ENCODE data around the gene PDE4D. TPM values are rescaled to one million over a fixed set of nuclear protein-coding genes. Genes with fewer than 3 reads are reported as not detected.

Gene PDE4D
- total RNA-seq, 1 donor from 2014 or later, result 7.3 TPM

DNA sequence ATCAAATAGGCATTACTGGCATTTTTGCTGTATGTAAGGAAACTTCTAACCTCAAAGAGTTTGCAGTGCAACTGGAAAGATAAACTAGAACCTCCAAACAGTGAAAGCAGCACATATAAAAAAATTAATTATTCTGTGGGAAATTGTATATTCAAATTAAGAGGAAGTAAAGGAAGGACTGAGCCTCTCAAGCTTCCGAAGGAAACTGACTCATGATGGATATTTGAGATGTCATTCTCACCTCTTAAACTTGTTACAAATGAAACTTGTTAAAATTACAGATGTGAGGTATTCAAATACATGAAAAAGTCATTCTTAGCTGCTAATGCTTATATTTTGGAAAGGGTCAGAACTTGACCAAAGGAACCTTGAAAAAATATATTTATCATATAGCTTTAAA, 538.7 kb downstream of the PDE4D start:
- ATAC-seq, result no peak

DNA sequence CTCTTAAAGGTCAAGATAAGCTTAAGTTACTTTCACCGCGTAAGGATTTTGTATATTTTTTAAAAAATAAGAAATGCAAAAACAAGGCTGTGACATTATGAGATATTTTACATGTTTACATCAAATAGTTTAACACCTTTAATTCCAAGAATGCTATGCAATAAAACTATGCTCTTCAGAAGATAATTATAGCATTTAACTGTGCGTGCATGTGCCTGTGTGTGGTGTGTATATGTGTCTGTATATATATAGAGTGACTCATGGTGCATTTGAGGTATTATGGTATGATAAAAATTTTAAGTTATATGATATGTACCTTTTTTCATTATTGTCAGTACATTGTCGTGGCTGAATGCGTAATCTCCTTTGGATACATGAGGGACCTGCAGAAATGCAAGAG, 539.3 kb downstream of the PDE4D start:
- ATAC-seq, result no peak

GRCh38 chr5:59351076-59351794, 542.3 kb downstream of the PDE4D start:
- ATAC-seq, result no peak

GRCh38 chr5:59348189-59348588, 545.3 kb downstream of the PDE4D start:
- ATAC-seq, result no peak

DNA sequence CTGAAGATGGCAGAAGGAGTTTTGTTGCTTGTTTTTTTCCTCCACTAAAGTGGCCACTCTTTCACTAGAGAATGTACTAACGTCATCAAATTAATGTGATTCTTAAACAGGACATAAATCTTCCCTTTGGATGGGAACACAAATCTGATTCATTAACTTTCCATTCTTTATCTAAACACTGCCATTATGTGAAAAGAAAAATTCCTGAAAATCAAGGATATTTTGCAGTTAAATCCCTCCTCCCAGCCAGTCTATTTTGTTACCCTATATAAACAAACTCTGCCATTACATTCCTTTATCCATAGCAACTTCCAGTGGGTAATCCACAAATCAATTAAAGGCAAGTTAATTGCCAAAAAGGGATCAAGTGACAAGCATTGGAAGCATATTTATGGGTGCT, 546.5 kb downstream of the PDE4D start:
- ATAC-seq, result no peak

DNA sequence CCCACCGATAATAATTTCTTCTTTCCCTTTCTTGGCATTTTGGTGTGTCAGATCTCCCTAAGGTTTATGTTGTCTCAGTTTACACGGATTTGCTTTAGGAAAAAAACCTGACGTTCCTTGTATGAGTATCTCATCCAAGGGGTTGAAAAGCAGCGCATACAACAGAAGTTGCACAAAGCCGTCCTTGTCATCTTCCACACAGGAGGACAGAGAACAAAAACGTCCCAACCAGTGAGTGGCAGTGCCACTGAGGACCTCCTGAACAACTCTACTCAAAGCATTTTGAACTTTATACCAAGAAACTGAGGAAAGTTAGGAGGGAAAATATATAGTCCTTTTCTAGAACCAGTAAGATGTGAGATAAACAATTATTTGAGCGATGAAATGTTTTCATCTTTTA, 547.0 kb downstream of the PDE4D start:
- ATAC-seq, result no peak

DNA sequence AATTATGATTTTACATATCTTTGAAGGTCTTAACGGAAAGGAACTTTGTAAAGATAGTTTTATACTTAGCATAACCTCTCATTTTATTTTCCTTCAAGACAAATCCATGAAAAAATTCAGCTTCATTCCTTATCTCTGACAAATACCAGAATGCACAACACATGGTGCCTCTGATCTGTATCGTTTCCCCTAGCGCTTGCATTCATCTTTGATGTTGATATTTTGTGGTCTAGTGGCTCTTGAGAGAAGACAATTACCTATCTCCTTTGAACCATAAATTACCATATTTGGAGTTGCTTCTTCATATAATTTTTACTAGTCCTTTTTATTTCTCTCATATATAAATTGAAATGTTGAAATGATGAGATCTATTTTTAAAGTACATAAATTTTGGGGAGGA, 551.3 kb downstream of the PDE4D start:
- ATAC-seq, result no peak

- no peak for ATAC-seq
Observed at GRCh38 chr5:59341760-59342159, 551.8 kb downstream of the PDE4D start.

DNA sequence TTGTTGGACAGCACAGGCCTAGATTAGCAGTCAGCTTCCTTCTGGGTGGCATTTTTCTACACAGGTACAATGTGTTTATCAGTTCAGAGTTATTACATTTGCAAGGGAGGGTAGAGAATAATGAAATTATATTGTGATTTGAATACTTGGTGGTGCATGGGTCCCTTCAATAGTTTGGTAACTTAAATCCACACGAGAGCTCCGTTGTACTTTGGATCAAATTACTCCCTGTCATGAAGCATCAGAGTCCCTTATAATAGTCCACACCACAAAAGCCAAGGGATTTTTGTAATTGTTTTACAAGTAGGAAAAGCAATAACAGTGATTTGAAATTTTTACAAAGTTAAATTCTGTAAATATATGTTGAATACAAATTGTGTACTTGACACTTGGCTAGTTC, 552.4 kb downstream of the PDE4D start:
- ATAC-seq, result no peak

DNA sequence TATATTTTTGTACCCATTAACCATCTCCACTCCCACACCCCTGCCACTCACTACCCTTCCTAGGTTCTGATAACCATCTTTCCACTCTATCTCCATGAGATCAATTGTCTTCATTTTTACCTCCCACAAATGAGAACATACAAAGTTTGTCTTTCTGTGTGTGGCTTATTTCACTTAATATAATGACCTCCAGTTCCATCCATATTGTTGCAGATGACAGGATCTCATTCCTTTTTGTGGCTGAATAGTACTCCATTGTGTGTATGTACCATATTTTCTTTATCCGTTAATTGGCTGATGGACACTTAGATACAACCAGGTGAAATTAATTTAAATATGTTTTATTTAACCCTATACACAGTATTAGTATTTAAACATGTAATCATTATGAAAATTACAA, 552.9 kb downstream of the PDE4D start:
- no peak for ATAC-seq

- ATAC-seq, result no peak
Observed at GRCh38 chr5:59337240-59337639, 556.3 kb downstream of the PDE4D start.

- ATAC-seq, result no peak
Observed at GRCh38 chr5:59335544-59335943, 558.0 kb downstream of the PDE4D start.

GRCh38 chr5:59333416-59333815, 560.1 kb downstream of the PDE4D start:
- no peak for ATAC-seq

DNA sequence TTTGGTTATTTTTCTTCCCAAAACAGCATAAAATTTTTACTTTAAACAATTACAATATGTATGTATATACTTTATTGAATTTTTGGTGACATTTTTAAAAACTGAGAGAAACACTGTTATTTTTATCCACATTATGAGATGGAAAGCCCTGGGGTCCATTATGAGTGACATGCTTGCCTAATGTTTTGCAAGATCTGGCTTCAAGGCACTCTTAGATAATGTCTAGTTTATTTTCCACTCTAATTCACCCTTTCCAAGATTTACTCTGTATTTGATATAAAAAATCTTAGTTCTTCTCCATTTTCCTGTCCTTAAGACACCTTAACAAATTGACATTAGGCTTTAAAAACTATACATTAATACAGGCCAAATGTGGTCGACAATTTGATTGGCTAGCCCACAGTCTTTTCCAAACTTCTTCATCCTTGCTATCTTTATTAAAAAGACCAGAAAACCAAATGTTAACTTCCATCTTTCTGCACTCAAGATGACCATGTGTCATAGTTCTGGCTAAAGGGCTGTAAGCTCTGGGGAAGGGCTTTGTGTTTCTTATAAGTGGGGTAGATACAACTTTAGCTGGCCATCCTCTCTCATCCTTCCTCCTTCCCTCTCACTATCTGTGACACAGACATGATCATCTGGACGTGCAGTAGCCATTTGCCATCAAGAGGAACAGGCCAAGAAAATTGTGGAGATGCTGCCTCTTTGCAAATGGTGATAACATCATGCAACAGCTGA, 561.1 kb downstream of the PDE4D start:
- no peak for ATAC-seq

GRCh38 chr5:59330680-59331079, 562.8 kb downstream of the PDE4D start:
- no peak for ATAC-seq

DNA sequence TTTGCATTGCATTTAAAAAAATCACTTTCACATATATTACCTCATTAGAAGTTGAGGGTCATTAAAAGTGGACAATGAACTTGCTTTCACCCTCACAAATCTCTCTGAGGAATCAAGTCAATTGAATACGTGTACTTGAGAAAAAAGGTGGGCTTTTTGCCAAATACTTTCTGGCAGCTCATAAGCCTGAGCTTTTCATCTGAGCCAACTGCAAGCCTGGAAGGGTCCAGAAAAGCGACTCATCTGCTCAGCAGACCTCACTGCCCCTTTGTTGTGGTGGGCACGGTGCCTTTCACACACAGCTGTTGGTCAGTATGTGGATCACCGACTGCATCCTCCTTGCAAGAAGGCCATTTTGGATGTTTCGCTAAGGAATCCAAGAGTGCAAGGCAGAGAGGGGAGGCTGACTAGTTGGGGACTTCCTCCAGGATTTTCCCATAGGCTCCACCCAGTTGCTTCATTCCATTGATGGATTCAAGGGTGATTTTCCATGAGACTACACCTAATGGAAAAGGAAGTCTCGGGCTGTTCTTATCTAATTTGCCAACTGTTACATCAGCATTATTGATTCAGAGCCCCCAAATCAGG, 564.7 kb downstream of the PDE4D start:
- ATAC-seq, result no peak

DNA sequence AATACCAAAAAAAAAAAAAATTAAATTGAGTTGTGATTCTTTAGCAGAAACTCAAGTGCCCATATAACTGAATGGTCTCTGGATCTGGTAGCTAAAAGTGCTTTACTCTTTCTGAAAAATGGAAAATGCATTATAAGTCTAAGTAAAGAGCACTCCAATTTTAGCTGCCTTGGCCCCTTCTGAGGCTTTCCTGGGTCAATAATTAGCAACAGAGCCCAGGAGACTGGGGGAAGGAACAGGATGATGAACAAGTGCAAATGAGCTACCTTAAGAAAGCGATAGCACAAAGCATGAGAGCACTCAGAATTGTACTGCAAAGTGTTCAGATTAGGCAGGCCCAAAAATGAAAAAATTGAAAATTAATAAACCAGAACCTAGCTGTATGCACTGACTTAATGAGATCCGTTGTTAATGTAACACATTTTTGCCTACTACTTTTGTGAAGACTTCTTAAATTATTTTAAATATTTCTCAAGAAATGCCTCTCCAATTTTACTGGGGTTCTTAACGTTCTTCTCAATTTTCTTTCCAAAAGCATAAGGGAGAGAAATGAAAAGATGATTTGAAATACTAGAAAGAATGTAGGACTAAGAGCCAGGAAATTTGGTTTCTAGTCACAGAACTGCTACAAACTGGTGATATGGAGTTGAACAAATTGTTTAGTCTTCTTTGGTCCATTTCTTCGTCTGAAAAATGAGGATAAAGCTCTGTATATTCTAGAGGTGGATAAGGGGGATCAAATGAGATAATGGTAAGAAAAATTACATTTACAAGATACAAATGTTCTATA, 566.1 kb downstream of the PDE4D start:
- ATAC-seq, result no peak

DNA sequence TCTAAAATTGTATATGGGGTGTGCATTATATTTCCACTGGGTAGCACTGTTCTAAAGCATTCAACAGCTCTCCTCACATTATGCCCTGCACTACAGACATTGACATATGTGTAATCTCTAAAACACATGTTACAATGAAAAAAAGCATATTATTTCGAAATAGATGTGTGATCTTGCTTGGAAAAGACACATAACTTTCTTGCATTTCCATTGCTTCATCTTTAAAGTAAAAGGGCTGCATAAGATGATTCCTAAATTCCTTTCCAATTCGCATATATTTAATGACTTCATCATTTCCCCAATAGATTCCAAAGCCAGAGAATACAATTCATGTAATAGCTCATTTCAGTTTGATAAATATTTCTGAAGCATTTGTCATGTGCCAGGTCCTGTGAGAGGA, 566.9 kb downstream of the PDE4D start:
- ATAC-seq, result no peak

- ATAC-seq, result no peak
Observed at GRCh38 chr5:59325070-59325469, 568.5 kb downstream of the PDE4D start.

DNA sequence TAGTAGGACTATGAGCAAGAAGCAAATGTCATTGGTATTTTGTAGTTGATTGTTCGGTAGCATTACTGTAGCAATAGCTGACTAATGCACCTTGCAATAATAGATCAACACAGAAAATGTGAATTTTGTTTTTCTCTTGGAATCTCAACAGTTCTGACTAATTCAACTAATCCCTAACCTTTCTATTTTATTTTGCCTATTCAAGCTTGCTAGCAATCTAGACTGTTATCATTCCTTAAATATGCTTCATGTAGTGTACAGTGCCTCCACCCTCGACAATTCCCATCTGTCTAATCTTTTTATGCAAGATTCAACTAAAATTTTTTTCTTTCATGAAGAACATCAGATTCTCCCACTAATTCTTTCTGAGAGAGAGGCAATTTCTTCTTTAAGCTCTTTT, 570.6 kb downstream of the PDE4D start:
- ATAC-seq, result no peak

GRCh38 chr5:59322058-59322457, 571.5 kb downstream of the PDE4D start:
- ATAC-seq, result no peak

DNA sequence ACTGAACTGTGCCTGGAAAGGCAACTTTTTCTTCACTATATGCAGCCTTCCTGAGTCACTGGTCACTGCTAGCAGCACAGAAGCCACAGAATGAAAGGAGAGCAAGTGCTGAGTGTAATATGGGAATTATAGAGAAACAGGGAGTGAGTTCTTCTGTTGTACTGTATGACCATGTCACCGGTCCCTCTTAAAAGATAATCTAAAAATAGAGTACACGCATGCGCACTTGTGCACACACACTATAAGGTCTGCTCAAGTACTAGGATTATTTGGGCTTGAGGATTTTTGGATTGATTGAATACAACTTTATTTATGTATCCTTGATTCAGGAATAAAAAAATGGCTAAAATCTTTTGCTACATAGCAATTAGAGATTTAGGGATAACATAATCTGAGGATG, 571.9 kb downstream of the PDE4D start:
- ATAC-seq, result no peak

DNA sequence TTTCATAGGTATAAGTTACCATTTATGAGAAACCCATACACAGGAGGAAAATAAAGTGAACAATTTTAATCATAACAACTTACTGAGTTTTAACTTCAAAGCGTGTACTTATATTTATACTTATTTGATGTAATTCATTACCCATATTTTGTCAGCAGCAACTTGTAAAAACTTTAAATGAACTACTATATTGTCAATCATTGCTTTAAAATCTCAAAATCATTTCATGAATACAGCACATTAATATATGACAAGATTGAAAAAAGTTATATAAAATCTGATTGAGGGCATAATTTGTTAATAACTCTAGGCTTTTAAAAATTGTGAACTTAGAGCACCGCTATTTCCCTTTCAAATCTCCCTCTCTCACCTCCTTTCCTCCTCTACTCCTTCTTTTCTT, 573.1 kb downstream of the PDE4D start:
- ATAC-seq, result no peak
